ENCODE data around the gene MCM9. TPM values are rescaled to one million over a fixed set of nuclear protein-coding genes. Genes with fewer than 3 reads are reported as not detected.

The MCM9 gene
- total and polyA plus RNA-seq, 2 of the 13 experiments (the other 11 are each of a cell fraction or from before 2014, with no cell fraction given), result 3.8 to 17.2 TPM

DNA sequence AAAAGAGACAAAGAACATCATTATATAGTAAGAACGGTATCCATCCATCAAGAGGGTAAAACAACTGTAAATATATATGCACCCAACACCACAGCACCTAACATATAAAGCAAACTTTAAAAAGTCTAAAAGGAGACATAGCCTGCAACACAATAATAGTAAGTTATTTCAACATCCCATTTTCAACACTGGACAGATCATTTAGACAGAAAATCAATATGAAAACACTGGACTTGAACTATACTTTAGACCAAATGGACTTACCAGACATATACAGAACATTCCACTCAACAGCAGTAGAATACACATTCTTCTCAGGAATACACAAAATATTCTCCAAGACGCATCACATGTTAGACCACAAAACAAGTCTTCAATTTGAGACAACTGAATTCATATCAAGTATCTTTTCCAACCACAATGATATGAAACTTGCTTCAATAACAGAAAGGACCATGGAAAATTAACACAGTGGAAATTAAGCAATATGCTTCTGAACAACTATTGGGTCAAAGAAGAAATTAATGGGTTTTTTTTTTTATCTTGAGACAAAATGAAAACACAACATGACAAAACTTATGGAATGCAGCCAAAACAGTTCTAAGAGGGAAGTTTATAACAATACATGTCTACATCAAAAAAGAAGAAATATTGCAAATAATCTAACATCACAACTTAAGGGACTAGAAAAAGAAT, 64.9 kb downstream of the MCM9 start (continued):
- TF ChIP-seq MIER3 (CRISPR knock-in tag; IDR thresholded peaks at IDR 0.05; ENCODE audit: borderline replicate concordance) (peak; percentile 53; the same call in 1 of the 2 replicates), STAG1 (CRISPR knock-in tag; IDR thresholded peaks at IDR 0.05) (no peak), NFYC (CRISPR knock-in tag; IDR thresholded peaks at IDR 0.05) (no peak), NCOA2 (CRISPR knock-in tag; IDR thresholded peaks at IDR 0.05) (0 out of 2 replicates have a peak, but pooled peaks have one; percentile 41), CENPT (CRISPR knock-in tag; IDR thresholded peaks at IDR 0.05; ENCODE audit: low read depth) (no peak), JUN (CRISPR knock-in tag; IDR thresholded peaks at IDR 0.05) (no peak), SPEN (CRISPR knock-in tag; IDR thresholded peaks at IDR 0.05; ENCODE audit: low read depth) (no peak), ZNF7 (CRISPR knock-in tag; IDR thresholded peaks at IDR 0.05) (peak; percentile 56; the same call in 1 of the 2 replicates), ZKSCAN5 (CRISPR knock-in tag; IDR thresholded peaks at IDR 0.05) (no peak), ELF3 (CRISPR knock-in tag; IDR thresholded peaks at IDR 0.05) (no peak), DNMT3B (CRISPR knock-in tag; conservative IDR thresholded peaks at IDR 0.05) (no peak), HDAC6 (IDR thresholded peaks at IDR 0.05; ENCODE audit: low read depth, low read length) (no peak), ZNF598 (CRISPR knock-in tag; IDR thresholded peaks at IDR 0.05; ENCODE audit: borderline replicate concordance) (no peak), ZNF878 (CRISPR knock-in tag; IDR thresholded peaks at IDR 0.05) (no peak), PCBP2 (optimal IDR thresholded peaks at IDR 0.05; ENCODE audit: low read depth, low read length, poor library complexity, severe bottlenecking) (no peak), ZIK1 (CRISPR knock-in tag; IDR thresholded peaks at IDR 0.05; ENCODE audit: borderline replicate concordance, low read depth) (no peak), NCOA1 (CRISPR knock-in tag; IDR thresholded peaks at IDR 0.05) (no peak), KDM2A (CRISPR knock-in tag; IDR thresholded peaks at IDR 0.05; ENCODE audit: borderline replicate concordance, low read depth) (no peak), MYNN (CRISPR knock-in tag; IDR thresholded peaks at IDR 0.05; ENCODE audit: low read depth) (no peak), HMG20A (CRISPR knock-in tag; IDR thresholded peaks at IDR 0.05; ENCODE audit: borderline replicate concordance) (peak; percentile 67), POGZ (CRISPR knock-in tag; IDR thresholded peaks at IDR 0.05) (0 out of 2 replicates have a peak, but pooled peaks have one; percentile 38), FOXK1 (CRISPR knock-in tag; IDR thresholded peaks at IDR 0.05; ENCODE audit: borderline replicate concordance, low read depth) (0 out of 2 replicates have a peak, but pooled peaks have one; percentile 28), ZNF180 (CRISPR knock-in tag; IDR thresholded peaks at IDR 0.05; ENCODE audit: borderline replicate concordance, low read depth) (no peak), HES4 (CRISPR knock-in tag; IDR thresholded peaks at IDR 0.05; ENCODE audit: borderline replicate concordance) (no peak)
- TF ChIP-seq, protein P1, sequence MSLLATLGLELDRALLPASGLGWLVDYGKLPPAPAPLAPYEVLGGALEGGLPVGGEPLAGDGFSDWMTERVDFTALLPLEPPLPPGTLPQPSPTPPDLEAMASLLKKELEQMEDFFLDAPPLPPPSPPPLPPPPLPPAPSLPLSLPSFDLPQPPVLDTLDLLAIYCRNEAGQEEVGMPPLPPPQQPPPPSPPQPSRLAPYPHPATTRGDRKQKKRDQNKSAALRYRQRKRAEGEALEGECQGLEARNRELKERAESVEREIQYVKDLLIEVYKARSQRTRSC (CRISPR knock-in tag; IDR thresholded peaks at IDR 0.05; ENCODE audit: low read depth), result no peak
- TF ChIP-seq, protein P2, sequence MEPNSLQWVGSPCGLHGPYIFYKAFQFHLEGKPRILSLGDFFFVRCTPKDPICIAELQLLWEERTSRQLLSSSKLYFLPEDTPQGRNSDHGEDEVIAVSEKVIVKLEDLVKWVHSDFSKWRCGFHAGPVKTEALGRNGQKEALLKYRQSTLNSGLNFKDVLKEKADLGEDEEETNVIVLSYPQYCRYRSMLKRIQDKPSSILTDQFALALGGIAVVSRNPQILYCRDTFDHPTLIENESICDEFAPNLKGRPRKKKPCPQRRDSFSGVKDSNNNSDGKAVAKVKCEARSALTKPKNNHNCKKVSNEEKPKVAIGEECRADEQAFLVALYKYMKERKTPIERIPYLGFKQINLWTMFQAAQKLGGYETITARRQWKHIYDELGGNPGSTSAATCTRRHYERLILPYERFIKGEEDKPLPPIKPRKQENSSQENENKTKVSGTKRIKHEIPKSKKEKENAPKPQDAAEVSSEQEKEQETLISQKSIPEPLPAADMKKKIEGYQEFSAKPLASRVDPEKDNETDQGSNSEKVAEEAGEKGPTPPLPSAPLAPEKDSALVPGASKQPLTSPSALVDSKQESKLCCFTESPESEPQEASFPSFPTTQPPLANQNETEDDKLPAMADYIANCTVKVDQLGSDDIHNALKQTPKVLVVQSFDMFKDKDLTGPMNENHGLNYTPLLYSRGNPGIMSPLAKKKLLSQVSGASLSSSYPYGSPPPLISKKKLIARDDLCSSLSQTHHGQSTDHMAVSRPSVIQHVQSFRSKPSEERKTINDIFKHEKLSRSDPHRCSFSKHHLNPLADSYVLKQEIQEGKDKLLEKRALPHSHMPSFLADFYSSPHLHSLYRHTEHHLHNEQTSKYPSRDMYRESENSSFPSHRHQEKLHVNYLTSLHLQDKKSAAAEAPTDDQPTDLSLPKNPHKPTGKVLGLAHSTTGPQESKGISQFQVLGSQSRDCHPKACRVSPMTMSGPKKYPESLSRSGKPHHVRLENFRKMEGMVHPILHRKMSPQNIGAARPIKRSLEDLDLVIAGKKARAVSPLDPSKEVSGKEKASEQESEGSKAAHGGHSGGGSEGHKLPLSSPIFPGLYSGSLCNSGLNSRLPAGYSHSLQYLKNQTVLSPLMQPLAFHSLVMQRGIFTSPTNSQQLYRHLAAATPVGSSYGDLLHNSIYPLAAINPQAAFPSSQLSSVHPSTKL (CRISPR knock-in tag; IDR thresholded peaks at IDR 0.05), result peak; percentile 46
- TF ChIP-seq, protein P3, sequence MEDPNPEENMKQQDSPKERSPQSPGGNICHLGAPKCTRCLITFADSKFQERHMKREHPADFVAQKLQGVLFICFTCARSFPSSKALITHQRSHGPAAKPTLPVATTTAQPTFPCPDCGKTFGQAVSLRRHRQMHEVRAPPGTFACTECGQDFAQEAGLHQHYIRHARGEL (CRISPR knock-in tag; IDR thresholded peaks at IDR 0.05), result no peak
